Neural progenitor cell (in vitro differentiated cells): ENCODE measurements around the gene KIF21B. TPM values are rescaled to one million over a fixed set of nuclear protein-coding genes. Genes with fewer than 3 reads are reported as not detected.
A peak's percentile ranks its signal among the peaks of the same experiment; 100 is the strongest.

Experiments
- DNase-seq: peaks from one replicate; pipeline ENCODE4 v3.0.0-alpha.2; 2016; ENCODE audit warnings: low spot score
- H2AFZ ChIP-seq: fragments of 200-600 bp; sonication (generic); replicated peaks from 2 replicates; pipeline ENCODE4 v1.6.1; 2016; ENCODE audit warnings: antibody characterized with exemption
- H3F3A ChIP-seq: fragments of 200-600 bp; sonication (generic); 2 replicates; pipeline ENCODE4 v1.6.1; 2016; ENCODE audit warnings: antibody characterized with exemption, low read depth
- H3K27ac ChIP-seq: fragments of 200-600 bp; sonication (generic); 2 replicates; pipeline ENCODE4 v1.5.1; 2016; ENCODE audit warnings: mild to moderate bottlenecking
- H3K27me3 ChIP-seq: fragments of 200-600 bp; sonication (generic); 2 replicates; pipeline ENCODE4 v1.6.1; 2016; ENCODE audit warnings: mild to moderate bottlenecking, moderate library complexity
- H3K36me3 ChIP-seq: fragments of 200-600 bp; sonication (generic); 2 replicates; pipeline ENCODE4 v1.5.1; 2016
- H3K4me1 ChIP-seq: fragments of 200-600 bp; sonication (generic); 2 replicates; pipeline ENCODE4 v1.6.1; 2016; ENCODE audit warnings: mixed run types
- H3K4me2 ChIP-seq: fragments of 200-600 bp; sonication (generic); 2 replicates; pipeline ENCODE4 v1.6.1; 2016
- H3K4me3 ChIP-seq: fragments of 200-600 bp; sonication (generic); 2 replicates; pipeline ENCODE4 v1.5.1; 2016
- H3K79me2 ChIP-seq: fragments of 200-600 bp; sonication (generic); 2 replicates; pipeline ENCODE4 v1.6.1; 2016; ENCODE audit warnings: low read depth
- H3K9ac ChIP-seq: fragments of 200-600 bp; sonication (generic); 2 replicates; pipeline ENCODE4 v1.6.1; 2016
- H3K9me3 ChIP-seq: fragments of 200-600 bp; sonication (generic); 2 replicates; pipeline ENCODE4 v1.5.1; 2016; ENCODE audit warnings: low read depth
- H4K20me1 ChIP-seq: fragments of 200-600 bp; sonication (generic); 2 replicates; pipeline ENCODE4 v1.6.1; 2016; ENCODE audit warnings: low read depth
- H3K27ac Mint-ChIP-seq: 3 replicates; pipeline ENCODE4 v1.8.0; 2021; ENCODE audit warnings: mixed read lengths
- H3K27me3 Mint-ChIP-seq: 2 replicates; pipeline ENCODE4 v1.8.0; 2022; ENCODE audit warnings: low read depth, mild to moderate bottlenecking, inconsistent platforms, moderate library complexity, mixed read lengths; ENCODE audit not compliant: insufficient read depth
- H3K36me3 Mint-ChIP-seq: 3 replicates; pipeline ENCODE4 v1.8.0; 2021; ENCODE audit warnings: mixed read lengths
- H3K4me1 Mint-ChIP-seq: 3 replicates; pipeline ENCODE4 v1.8.0; 2021; ENCODE audit warnings: mixed read lengths
- H3K4me3 Mint-ChIP-seq: 3 replicates; pipeline ENCODE4 v1.8.0; 2021; ENCODE audit warnings: mild to moderate bottlenecking, moderate library complexity, mixed read lengths
- H3K9me3 Mint-ChIP-seq: 3 replicates; pipeline ENCODE4 v1.8.0; 2020; ENCODE audit warnings: mixed read lengths
- EZH2 ChIP-seq: fragments of 200-600 bp; sonication (generic); IDR thresholded peaks from 2 replicates; pipeline ENCODE4 v1.6.1; 2017; ENCODE audit warnings: antibody characterized with exemption, mild to moderate bottlenecking, moderate library complexity
- EZH2phosphoT487 ChIP-seq: fragments of 200-600 bp; sonication (generic); IDR thresholded peaks from 2 replicates; pipeline ENCODE4 v1.6.1; 2017; ENCODE audit warnings: antibody characterized with exemption
- total RNA-seq: library from RNA; depleted of rRNA; stranded (reverse); fragments of >200 nt; gene quantifications from 2 replicates; pipeline ENCODE4 v1.2.3, GENCODE V29; 2015; ENCODE audit warnings: low replicate concordance
- TF ChIP-seq, protein P1 (sequence below): fragments of 200-600 bp; sonication (generic); IDR thresholded peaks from 2 replicates; pipeline ENCODE4 v1.5.1; 2017; ENCODE audit warnings: antibody characterized with exemption, mild to moderate bottlenecking

The KIF21B gene
- total RNA-seq, 1 donor from 2014 or later: 6.4 TPM

DNA sequence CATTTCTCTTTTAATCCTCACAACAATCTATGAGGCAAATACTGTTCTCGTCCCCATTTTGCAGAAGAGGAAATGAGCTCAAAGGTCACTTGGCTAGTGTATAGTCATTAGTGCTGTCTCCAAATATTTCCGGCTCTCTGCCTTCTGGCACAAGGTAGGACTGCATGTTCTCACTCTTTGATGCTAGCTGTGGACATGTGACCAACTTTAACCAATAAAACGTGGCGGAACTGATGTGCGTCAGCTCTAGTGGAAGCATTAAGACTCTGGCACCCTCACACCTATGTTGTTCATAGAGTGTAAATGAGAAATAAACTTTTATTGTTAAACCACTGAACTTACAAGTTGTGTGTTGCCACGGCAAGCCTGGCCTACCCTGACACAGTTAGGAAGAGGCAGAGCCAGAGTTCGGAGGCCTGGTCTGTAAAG, 5.0 kb upstream of the KIF21B start:
- Histone ChIP-seq H3K4me3 (no peak overlapping the region), H3K79me2 (no peaks in the 10 kb centered on the region), H3K9me3 (no peaks in the 10 kb centered on the region), H3K36me3 (no peaks in the 10 kb centered on the region), H3K27me3 (no peaks in the 10 kb centered on the region), H2AFZ (no peak overlapping the region), H3K4me2 (no peak overlapping the region), H3K9ac (no peak overlapping the region), H3K4me1 (peaks cover 19% of the 10 kb centered on the region), H4K20me1 (no peaks in the 10 kb centered on the region), H3K27ac (no peak overlapping the region), H3F3A (no peaks in the 10 kb centered on the region)
- Mint-ChIP-seq H3K36me3 (no peaks in the 10 kb centered on the region), H3K27me3 (peaks cover 12% of the 10 kb centered on the region), H3K9me3 (no peaks in the 10 kb centered on the region), H3K27ac (no peak overlapping the region), H3K4me1 (peaks cover 36% of the 10 kb centered on the region), H3K4me3 (no peak overlapping the region)
- DNase-seq: no peak
- no peak for TF ChIP-seq EZH2phosphoT487
- TF ChIP-seq EZH2: no peak
- TF ChIP-seq, protein P1, sequence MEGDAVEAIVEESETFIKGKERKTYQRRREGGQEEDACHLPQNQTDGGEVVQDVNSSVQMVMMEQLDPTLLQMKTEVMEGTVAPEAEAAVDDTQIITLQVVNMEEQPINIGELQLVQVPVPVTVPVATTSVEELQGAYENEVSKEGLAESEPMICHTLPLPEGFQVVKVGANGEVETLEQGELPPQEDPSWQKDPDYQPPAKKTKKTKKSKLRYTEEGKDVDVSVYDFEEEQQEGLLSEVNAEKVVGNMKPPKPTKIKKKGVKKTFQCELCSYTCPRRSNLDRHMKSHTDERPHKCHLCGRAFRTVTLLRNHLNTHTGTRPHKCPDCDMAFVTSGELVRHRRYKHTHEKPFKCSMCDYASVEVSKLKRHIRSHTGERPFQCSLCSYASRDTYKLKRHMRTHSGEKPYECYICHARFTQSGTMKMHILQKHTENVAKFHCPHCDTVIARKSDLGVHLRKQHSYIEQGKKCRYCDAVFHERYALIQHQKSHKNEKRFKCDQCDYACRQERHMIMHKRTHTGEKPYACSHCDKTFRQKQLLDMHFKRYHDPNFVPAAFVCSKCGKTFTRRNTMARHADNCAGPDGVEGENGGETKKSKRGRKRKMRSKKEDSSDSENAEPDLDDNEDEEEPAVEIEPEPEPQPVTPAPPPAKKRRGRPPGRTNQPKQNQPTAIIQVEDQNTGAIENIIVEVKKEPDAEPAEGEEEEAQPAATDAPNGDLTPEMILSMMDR: no peak

DNA sequence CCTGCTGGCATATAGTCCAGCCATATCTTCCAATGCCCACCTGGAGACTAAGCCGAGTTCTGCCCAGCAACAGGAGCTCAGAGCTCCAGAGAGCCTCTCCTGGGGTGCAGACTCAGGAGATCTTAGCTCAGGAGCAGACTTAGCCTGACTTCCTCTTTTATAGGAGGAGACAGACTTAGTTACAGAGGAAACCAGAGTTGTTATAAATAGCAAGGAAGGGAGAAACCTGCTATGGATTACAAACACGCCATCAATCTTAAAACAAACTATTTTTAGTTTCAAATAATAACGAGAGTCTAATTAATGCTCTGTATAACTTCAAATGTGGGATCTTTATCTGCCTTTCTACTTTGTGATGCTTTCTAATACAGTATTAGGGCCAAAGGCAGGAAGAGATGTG, 3.3 kb upstream of the KIF21B start:
- peaks cover 22% of the 10 kb centered on the region for H3K4me1 ChIP-seq
- no peaks in the 10 kb centered on the region for H3K9me3 ChIP-seq
- peaks cover 4% of the 10 kb centered on the region for H4K20me1 ChIP-seq
- Mint-ChIP-seq H3K4me3 (no peak overlapping the region), H3K9me3 (no peaks in the 10 kb centered on the region), H3K27ac (no peak overlapping the region), H3K36me3 (no peaks in the 10 kb centered on the region), H3K27me3 (peaks cover 17% of the 10 kb centered on the region), H3K4me1 (peaks cover 42% of the 10 kb centered on the region)
- H3K9ac ChIP-seq: no peak overlapping the region
- H3K4me3 ChIP-seq: no peak overlapping the region
- DNase-seq: no peak
- H3K36me3 ChIP-seq: no peaks in the 10 kb centered on the region
- no peak for TF ChIP-seq EZH2
- TF ChIP-seq EZH2phosphoT487: no peak
- TF ChIP-seq, protein P1: no peak
- H3K27me3 ChIP-seq: peaks cover 9% of the 10 kb centered on the region
- no peak overlapping the region for H2AFZ ChIP-seq
- H3K4me2 ChIP-seq: no peak overlapping the region
- H3F3A ChIP-seq: peaks cover 11% of the 10 kb centered on the region
- no peak overlapping the region for H3K27ac ChIP-seq
- H3K79me2 ChIP-seq: no peaks in the 10 kb centered on the region

DNA sequence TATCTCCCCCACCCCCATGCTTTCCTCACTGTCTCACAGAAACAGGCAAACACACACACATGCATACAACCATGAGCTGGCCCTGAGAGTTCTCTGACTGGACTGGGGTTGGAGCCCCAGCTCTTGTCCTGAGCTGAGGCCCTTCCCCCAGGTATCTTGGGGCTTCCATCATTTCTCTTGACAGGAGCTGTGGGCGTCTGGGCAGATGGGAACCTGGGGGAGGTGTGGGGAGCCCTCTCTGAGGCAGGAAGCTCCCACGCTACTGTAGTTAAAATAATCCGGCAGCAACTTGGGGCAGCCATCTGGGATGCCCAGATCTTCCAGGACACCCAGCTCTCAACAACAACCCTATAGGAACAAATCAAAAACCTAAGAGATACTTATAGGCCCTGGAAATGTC, 2.7 kb upstream of the KIF21B start:
- H3K27me3 ChIP-seq: peaks cover 9% of the 10 kb centered on the region
- H3K4me1 ChIP-seq: peaks cover 28% of the 10 kb centered on the region
- no peak overlapping the region for H3K4me2 ChIP-seq
- H3K9me3 Mint-ChIP-seq: no peaks in the 10 kb centered on the region
- H3K9me3 ChIP-seq: no peaks in the 10 kb centered on the region
- no peak overlapping the region for H2AFZ ChIP-seq
- no peaks in the 10 kb centered on the region for H3K36me3 ChIP-seq
- peak overlapping the region; percentile 63 for H3K27ac Mint-ChIP-seq
- DNase-seq: no peak
- H3K27me3 Mint-ChIP-seq: peaks cover 17% of the 10 kb centered on the region
- H4K20me1 ChIP-seq: peaks cover 10% of the 10 kb centered on the region
- no peak overlapping the region for H3K4me3 ChIP-seq
- no peak overlapping the region for H3K9ac ChIP-seq
- TF ChIP-seq EZH2phosphoT487: no peak
- TF ChIP-seq, protein P1: no peak
- no peak for TF ChIP-seq EZH2
- peaks cover 48% of the 10 kb centered on the region for H3K4me1 Mint-ChIP-seq
- H3K79me2 ChIP-seq: no peaks in the 10 kb centered on the region
- peak overlapping the region; percentile 7 for H3K4me3 Mint-ChIP-seq
- H3F3A ChIP-seq: peaks cover 17% of the 10 kb centered on the region
- no peaks in the 10 kb centered on the region for H3K36me3 Mint-ChIP-seq
- H3K27ac ChIP-seq: no peak overlapping the region
